HepG2 (cell line): Measurements from ENCODE around the gene SAPCD1. TPM values are rescaled to one million over a fixed set of nuclear protein-coding genes. Genes with fewer than 3 reads are reported as not detected.

Experiments
- GFI1 ChIP-seq: sonication (generic); formaldehyde crosslinking; IDR thresholded peaks from 2 replicates; pipeline ENCODE4 v1.5.0; 2020; ENCODE audit warnings: missing genetic modification reagents, mild to moderate bottlenecking, borderline replicate concordance
- HNF4G ChIP-seq, 2 experiments: sonication (generic) in 1 of 2; formaldehyde crosslinking in 1 of 2; IDR thresholded peaks; 2 replicates each; pipeline versions ENCODE4 v1.4.0 to v1.6.1; 2011 to 2020; ENCODE audit warnings: borderline replicate concordance in 2 of 2, low read depth in 2 of 2, mild to moderate bottlenecking in 2 of 2, low read length in 1 of 2, missing genetic modification reagents in 1 of 2, moderate library complexity in 1 of 2
- KLF12 ChIP-seq: sonication (generic); formaldehyde crosslinking; IDR thresholded peaks from 2 replicates; pipeline ENCODE4 v1.4.0; 2020; ENCODE audit warnings: missing genetic modification reagents, borderline replicate concordance
- NR1H2 ChIP-seq: sonication (generic); formaldehyde crosslinking; IDR thresholded peaks from 2 replicates; pipeline ENCODE4 v1.8.1; 2022; ENCODE audit warnings: low read depth, missing genetic modification reagents, borderline replicate concordance
- PHF20 ChIP-seq: sonication (generic); formaldehyde crosslinking; IDR thresholded peaks from 2 replicates; pipeline ENCODE4 v1.5.0; 2020; ENCODE audit warnings: mild to moderate bottlenecking, missing genetic modification reagents
- SMARCE1 ChIP-seq: fragments of 450-650 bp; IDR thresholded peaks from 2 replicates; pipeline ENCODE4 v1.6.1; 2017; ENCODE audit warnings: borderline replicate concordance
- TAF1 ChIP-seq: sonication (generic); formaldehyde crosslinking; IDR thresholded peaks from 2 replicates; pipeline ENCODE4 v1.4.0; 2020; ENCODE audit warnings: missing genetic modification reagents
- U2AF2 ChIP-seq: fragments of 200-400 bp; formaldehyde crosslinking; IDR thresholded peaks from 2 replicates; pipeline ENCODE4 v1.6.1; 2017; ENCODE audit warnings: low read depth, mild to moderate bottlenecking, low read length
- ZBTB21 ChIP-seq: sonication (generic); formaldehyde crosslinking; IDR thresholded peaks from 2 replicates; pipeline ENCODE4 v1.4.0; 2020; ENCODE audit warnings: missing genetic modification reagents
- ZFP62 ChIP-seq: sonication (generic); formaldehyde crosslinking; IDR thresholded peaks from 2 replicates; pipeline ENCODE4 v1.4.0; 2020; ENCODE audit warnings: missing genetic modification reagents
- ZFP82 ChIP-seq: sonication (generic); formaldehyde crosslinking; IDR thresholded peaks from 2 replicates; pipeline ENCODE4 v1.5.1; 2020; ENCODE audit warnings: mild to moderate bottlenecking, missing genetic modification reagents, borderline replicate concordance
- ZNF235 ChIP-seq: sonication (generic); formaldehyde crosslinking; IDR thresholded peaks from 2 replicates; pipeline ENCODE4 v1.8.1; 2023; ENCODE audit warnings: mild to moderate bottlenecking, missing genetic modification reagents, borderline replicate concordance
- ZNF530 ChIP-seq: sonication (generic); formaldehyde crosslinking; IDR thresholded peaks from 2 replicates; pipeline ENCODE4 v1.5.0; 2020; ENCODE audit warnings: low read depth, mild to moderate bottlenecking, missing genetic modification reagents
- ZNF614 ChIP-seq: IDR thresholded peaks from 2 replicates; pipeline ENCODE4 v1.6.1; 2018; ENCODE audit warnings: missing biosample characterization, missing genetic modification reagents, inconsistent platforms, borderline replicate concordance
- polyA plus RNA-seq, 8 experiments: library from polyadenylated mRNA; depleted of rRNA in 3 of 8; stranded (reverse) in 7 of 8; unstranded in 1 of 8; fragments of >200 nt; fragmentation: Illumina TruSeq in 4 of 8; extraction: Trizol in 4 of 8; gene quantifications; 2 replicates each; pipeline versions ENCODE4 v1.2.1 to v1.2.3, GENCODE V29; 2011 to 2016; ENCODE audit warnings: low read depth in 4 of 8, missing spikeins in 1 of 8, mixed read lengths in 1 of 8; ENCODE audit not compliant: insufficient read depth in 1 of 8
- total RNA-seq, 5 experiments: library from RNA; depleted of rRNA; stranded (reverse); fragments of >200 nt; fragmentation: Illumina TruSeq; extraction: Trizol; gene quantifications; 2 replicates each; pipeline ENCODE4 v1.2.3, GENCODE V29; 2016; ENCODE audit warnings: low read depth in 1 of 5
- TF ChIP-seq, protein P1 (sequence below): sonication (generic); formaldehyde crosslinking; IDR thresholded peaks from 2 replicates; pipeline ENCODE4 v1.4.0; 2020; ENCODE audit warnings: mild to moderate bottlenecking, missing genetic modification reagents
- TF ChIP-seq, protein P2 (sequence below): sonication (generic); formaldehyde crosslinking; IDR thresholded peaks from 2 replicates; pipeline ENCODE4 v1.4.0; 2020; ENCODE audit warnings: mild to moderate bottlenecking, missing genetic modification reagents
- TF ChIP-seq, protein P3 (sequence below): sonication (generic); formaldehyde crosslinking; IDR thresholded peaks from 2 replicates; pipeline ENCODE4 v1.8.0; 2022; ENCODE audit warnings: missing genetic modification reagents, mild to moderate bottlenecking, borderline replicate concordance
- TF ChIP-seq, protein P4 (sequence below): fragments of 450-650 bp; IDR thresholded peaks from 2 replicates; pipeline ENCODE4 v1.6.1; 2016
- TF ChIP-seq, protein P5 (sequence below): sonication (generic); formaldehyde crosslinking; IDR thresholded peaks from 2 replicates; pipeline ENCODE4 v1.4.0; 2020; ENCODE audit warnings: missing genetic modification reagents

Gene SAPCD1
- total and polyA plus RNA-seq, 2 of the 13 experiments (the other 11 are each of a cell fraction or from before 2014, with no cell fraction given) = 2.5 to 3.9 TPM

DNA sequence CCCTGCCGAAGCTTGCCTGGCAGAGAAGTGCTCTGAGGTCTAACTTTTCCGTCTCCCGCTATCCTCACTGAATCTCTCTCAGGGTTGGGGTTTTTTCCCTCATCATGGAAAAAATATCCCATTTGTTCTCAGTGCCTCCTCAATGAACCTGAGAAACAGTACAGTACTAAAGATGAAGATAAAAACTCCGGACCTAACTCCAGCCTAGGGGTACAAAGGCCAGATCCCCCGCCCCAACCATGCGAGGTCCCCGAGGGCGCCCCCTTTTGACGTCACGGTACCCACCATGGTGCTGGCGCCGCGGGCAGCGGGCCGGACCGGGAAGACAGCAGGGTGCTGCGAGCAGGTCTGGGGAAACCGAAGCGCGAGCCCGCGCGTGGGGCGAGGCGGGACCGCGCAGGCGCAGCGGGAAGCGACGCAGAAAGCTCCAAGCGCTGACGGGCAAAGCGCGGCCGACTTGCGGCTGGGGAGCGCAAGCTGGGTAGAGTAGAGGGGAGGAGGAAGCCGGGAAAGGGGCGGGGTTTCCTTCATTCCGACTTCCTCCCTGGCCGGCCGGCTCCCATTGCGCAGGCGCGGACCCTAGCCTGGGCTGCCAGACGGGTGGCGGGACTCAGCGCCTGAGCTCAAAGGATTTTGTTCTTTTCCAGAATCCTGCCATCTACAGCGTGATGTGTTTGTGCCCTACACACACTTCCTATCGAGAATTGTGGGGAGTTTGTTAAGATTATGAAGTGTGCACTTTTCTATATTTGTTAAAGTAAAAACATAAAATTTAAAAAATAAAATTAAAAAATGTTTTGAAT, 44.2 kb downstream of the SAPCD1 start, which contains the start of gene LSM2 (continued):
- TF ChIP-seq, protein P1, sequence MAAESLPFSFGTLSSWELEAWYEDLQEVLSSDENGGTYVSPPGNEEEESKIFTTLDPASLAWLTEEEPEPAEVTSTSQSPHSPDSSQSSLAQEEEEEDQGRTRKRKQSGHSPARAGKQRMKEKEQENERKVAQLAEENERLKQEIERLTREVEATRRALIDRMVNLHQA (CRISPR knock-in tag) = no peak
- TF ChIP-seq, protein P2, sequence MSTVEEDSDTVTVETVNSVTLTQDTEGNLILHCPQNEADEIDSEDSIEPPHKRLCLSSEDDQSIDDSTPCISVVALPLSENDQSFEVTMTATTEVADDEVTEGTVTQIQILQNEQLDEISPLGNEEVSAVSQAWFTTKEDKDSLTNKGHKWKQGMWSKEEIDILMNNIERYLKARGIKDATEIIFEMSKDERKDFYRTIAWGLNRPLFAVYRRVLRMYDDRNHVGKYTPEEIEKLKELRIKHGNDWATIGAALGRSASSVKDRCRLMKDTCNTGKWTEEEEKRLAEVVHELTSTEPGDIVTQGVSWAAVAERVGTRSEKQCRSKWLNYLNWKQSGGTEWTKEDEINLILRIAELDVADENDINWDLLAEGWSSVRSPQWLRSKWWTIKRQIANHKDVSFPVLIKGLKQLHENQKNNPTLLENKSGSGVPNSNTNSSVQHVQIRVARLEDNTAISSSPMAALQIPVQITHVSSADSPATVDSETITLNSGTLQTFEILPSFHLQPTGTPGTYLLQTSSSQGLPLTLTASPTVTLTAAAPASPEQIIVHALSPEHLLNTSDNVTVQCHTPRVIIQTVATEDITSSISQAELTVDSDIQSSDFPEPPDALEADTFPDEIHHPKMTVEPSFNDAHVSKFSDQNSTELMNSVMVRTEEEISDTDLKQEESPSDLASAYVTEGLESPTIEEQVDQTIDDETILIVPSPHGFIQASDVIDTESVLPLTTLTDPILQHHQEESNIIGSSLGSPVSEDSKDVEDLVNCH (CRISPR knock-in tag) = peak; percentile 29
- TF ChIP-seq ZBTB21 (CRISPR knock-in tag) (peak; percentile 87), TAF1 (CRISPR knock-in tag) (peak; percentile 91), PHF20 (CRISPR knock-in tag) (peak; percentile 95), ZNF235 (CRISPR knock-in tag) (peak; percentile 67; the same call in 1 of the 2 replicates), ZFP62 (CRISPR knock-in tag) (no peak), KLF12 (CRISPR knock-in tag) (peak; percentile 89), U2AF2 (0 out of 2 replicates have a peak, but pooled peaks have one; percentile 52), ZNF614 (peak; percentile 75; the same call in 1 of the 2 replicates), ZNF530 (CRISPR knock-in tag) (no peak), HNF4G (IDR thresholded peaks at IDR 0.05; ENCODE audit: borderline replicate concordance, low read depth, low read length) (peak; percentile 94), HNF4G (CRISPR knock-in tag; IDR thresholded peaks at IDR 0.05; ENCODE audit: borderline replicate concordance, low read depth) (peak; percentile 91; the same call in 1 of the 2 replicates), GFI1 (CRISPR knock-in tag) (peak; percentile 80), SMARCE1 (no peak), ZFP82 (CRISPR knock-in tag) (0 out of 2 replicates have a peak, but pooled peaks have one; percentile 45), NR1H2 (CRISPR knock-in tag) (no peak)
- TF ChIP-seq, protein P3, sequence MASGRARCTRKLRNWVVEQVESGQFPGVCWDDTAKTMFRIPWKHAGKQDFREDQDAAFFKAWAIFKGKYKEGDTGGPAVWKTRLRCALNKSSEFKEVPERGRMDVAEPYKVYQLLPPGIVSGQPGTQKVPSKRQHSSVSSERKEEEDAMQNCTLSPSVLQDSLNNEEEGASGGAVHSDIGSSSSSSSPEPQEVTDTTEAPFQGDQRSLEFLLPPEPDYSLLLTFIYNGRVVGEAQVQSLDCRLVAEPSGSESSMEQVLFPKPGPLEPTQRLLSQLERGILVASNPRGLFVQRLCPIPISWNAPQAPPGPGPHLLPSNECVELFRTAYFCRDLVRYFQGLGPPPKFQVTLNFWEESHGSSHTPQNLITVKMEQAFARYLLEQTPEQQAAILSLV (CRISPR knock-in tag) = peak; percentile 97
- TF ChIP-seq, protein P4, sequence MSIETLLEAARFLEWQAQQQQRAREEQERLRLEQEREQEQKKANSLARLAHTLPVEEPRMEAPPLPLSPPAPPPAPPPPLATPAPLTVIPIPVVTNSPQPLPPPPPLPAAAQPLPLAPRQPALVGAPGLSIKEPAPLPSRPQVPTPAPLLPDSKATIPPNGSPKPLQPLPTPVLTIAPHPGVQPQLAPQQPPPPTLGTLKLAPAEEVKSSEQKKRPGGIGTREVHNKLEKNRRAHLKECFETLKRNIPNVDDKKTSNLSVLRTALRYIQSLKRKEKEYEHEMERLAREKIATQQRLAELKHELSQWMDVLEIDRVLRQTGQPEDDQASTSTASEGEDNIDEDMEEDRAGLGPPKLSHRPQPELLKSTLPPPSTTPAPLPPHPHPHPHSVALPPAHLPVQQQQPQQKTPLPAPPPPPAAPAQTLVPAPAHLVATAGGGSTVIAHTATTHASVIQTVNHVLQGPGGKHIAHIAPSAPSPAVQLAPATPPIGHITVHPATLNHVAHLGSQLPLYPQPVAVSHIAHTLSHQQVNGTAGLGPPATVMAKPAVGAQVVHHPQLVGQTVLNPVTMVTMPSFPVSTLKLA = peak; percentile 60
- TF ChIP-seq, protein P5, sequence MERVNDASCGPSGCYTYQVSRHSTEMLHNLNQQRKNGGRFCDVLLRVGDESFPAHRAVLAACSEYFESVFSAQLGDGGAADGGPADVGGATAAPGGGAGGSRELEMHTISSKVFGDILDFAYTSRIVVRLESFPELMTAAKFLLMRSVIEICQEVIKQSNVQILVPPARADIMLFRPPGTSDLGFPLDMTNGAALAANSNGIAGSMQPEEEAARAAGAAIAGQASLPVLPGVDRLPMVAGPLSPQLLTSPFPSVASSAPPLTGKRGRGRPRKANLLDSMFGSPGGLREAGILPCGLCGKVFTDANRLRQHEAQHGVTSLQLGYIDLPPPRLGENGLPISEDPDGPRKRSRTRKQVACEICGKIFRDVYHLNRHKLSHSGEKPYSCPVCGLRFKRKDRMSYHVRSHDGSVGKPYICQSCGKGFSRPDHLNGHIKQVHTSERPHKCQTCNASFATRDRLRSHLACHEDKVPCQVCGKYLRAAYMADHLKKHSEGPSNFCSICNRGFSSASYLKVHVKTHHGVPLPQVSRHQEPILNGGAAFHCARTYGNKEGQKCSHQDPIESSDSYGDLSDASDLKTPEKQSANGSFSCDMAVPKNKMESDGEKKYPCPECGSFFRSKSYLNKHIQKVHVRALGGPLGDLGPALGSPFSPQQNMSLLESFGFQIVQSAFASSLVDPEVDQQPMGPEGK (CRISPR knock-in tag) = peak; percentile 92
